Omental fat pad (tissue), 4 donors: ENCODE data around the gene PGAM5. TPM values are rescaled to one million over a fixed set of nuclear protein-coding genes. Genes with fewer than 3 reads are reported as not detected.
A peak's percentile ranks its signal among the peaks of the same experiment; 100 is the strongest.

Experiments
- ATAC-seq: fragments of 150-250 bp; one replicate; pipeline ENCODE4 v1.9.1; 2016; ENCODE audit warnings: mild to moderate bottlenecking, moderate library complexity; ENCODE audit not compliant: low FRiP score
- DNase-seq: peaks from one replicate; pipeline ENCODE4 v3.0.0-alpha.2; 2019; ENCODE audit warnings: low spot score
- CTCF ChIP-seq, 3 donors: fragments of 450-650 bp; IDR thresholded peaks; one replicate each; pipeline ENCODE4 v1.5.1; 2016 to 2017; ENCODE audit warnings: antibody characterized with exemption in 3 of 3, mild to moderate bottlenecking in 3 of 3, moderate library complexity in 2 of 3
- total RNA-seq, 4 donors: library from RNA; depleted of rRNA; stranded (reverse); fragments of >200 nt; gene quantifications; one replicate each; pipeline ENCODE4 v1.1.0, GENCODE V29; 2016

Gene PGAM5
- 10 to 100 TPM; 15.1 to 34.2 (median 19.3) TPM for total RNA-seq

GRCh38 chr12:132710405-132711079 is at the start of gene PGAM5:
PGAM5 (plus strand) TSS chr12:132710842; CDS start chr12:132710877, 35 bp downstream.
- DNase-seq (no peak), ATAC-seq (peak; percentile 90)
- TF ChIP-seq CTCF (IDR thresholded peaks at IDR 0.05): no peak

DNA sequence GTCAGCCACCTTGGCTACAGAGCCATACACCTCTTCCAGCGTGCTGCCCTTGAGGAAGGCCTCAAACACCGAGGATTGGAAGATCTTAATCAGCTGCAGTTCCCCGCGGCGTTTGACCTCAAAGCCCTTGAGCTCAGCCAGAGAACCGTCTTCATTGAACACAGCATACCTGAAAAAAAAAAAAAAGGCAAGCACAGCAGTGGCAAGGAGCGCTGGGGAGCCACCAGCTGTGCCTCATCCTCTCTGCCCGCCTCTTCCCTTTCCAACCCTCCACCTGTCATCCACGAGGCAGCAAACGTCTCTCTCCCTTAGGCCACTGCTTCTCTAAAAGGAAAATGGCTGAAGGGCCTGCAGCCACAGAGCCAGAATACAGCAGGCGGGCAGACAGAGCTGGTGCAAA is 49.6 kb upstream of the PGAM5 start:
- TF ChIP-seq CTCF (IDR thresholded peaks at IDR 0.05): no peak
- ATAC-seq: no peak
- DNase-seq: no peak

DNA sequence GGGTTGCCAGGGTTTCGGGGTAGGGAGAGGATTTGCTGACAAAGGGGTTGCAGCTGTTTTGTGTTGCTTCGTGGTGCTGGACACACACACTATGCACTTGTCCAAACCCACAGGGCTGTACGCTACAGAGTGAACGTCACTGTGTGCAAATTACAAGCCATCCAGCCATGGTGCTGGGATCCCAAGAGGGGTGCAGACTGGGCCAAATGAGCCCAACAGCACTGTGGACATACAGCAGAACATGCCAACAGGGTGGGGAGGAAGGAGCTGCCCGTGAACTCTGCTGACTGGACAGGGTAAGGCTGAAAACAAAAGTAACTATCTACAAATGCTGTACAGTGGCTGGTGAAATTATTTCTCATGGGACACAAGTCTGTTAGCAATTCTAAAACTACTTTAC is 48.7 kb upstream of the PGAM5 start:
- ATAC-seq: no peak
- TF ChIP-seq CTCF (IDR thresholded peaks at IDR 0.05): no peak
- no peak for DNase-seq

DNA sequence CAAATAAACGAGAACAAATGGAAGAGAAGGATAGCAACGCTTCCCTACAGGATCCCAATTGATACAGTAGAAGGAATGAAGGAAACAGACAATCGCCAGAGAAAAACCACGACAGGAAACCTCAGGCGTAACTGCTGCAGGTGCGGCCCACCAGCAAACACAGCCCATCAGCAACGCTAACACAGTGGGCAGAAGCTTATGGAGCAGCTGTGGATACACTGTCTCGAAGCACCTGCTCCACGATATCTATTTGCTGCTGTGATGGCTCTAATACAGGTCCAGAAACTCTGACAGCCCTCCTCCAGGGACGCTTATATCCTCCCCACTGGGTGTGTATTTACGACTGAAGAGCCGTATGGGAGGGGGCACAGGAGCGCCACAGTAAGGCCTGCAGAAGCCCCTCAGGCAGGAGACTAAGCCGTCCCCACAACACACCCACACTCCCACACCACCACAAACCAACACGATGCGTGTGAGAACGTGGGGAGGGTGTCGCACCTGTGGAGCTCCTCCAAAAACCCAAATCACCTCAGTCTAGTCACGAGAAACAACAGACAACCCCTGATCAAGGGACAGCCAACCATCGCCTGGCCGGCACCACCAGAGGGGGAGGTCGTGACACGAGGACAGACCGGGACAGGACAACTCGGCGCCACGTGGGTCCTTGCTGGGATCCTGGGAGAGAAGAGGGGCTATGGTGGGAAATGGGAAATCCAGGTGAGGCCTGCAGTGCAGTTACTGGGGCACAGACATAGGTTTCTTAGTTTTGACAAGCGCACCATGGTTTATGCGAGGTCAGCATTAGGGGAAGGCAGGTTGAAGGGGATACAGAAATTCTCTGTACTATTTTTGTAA is 47.5 kb upstream of the PGAM5 start:
- TF ChIP-seq CTCF (IDR thresholded peaks at IDR 0.05): no peak
- ATAC-seq (no peak), DNase-seq (no peak)

DNA sequence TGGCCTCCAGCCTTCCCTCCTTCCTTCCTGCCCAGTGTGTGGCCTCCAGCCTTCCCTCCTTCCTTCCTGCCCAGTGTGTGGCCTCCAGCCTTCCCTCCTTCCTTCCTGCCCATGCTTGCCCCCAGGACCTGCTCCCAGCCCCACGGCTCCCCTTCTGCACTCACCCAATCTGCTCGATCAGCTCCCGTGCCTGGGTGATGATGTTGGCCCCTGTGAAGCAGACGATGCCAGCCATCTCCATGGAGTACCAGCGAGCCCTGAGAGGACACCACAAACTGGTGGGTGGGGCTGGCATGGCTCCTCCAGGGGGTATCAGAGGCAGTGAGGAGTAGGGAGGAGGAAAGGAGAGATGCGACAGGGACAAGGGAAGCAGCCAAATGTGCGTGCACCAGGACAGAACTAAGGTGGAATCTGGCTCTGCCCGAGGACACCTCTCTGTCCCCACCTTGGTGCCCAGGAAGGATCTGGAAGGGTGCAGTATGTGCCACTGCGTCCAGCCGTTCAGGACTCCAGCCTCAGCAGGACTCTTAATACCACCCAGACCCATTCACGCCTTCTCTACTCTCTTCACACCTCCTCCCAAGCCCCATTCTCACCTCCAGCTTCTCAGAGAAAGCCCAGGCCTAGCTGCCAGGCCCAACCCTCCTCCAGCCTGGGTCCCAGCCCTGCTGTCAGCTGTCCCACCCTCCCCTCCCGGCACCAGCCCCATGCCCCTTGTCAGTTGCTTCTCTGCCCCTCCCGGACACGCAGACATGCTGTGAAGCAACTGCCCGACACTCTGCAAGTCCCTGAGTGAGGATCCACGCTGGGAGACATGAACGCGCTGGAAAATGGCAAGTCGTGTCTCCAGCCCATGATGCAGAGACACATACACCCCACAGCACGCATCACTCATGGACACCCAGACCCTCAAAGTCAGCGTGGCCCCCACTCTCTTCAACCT is 46.2 kb upstream of the PGAM5 start:
- no peak for DNase-seq

DNA sequence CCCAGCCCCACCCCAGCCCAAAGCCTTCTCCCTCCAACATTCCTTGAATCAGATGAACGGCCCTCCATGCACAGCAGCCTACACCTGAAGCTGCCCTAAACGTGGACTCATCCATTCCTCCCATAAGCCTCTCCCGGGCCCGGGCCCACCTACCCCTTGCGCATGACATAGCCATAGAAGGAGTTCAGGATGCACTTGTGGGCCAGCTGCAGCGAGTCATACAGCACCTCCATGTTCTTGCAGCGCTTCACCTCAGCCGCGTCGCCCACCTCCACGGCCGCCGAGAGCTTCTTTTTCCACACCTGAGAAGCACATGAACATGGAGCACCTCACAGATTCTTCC is 45.5 kb upstream of the PGAM5 start:
- no peak for TF ChIP-seq CTCF (IDR thresholded peaks at IDR 0.05)
- ATAC-seq: no peak
- DNase-seq: no peak

More for the DNA sequence above, 46.2 kb upstream of the PGAM5 start:
- TF ChIP-seq CTCF (IDR thresholded peaks at IDR 0.05): no peak
- no peak for ATAC-seq
